Uterus (tissue), 4 donors: ENCODE results near the gene COQ8B. TPM values are rescaled to one million over a fixed set of nuclear protein-coding genes. Genes with fewer than 3 reads are reported as not detected.

Experiments
- DNase-seq, 2 donors: peaks; one replicate each; pipeline ENCODE4 v3.0.0-alpha.2; 2019 to 2020
- H3K27ac ChIP-seq, 2 donors: fragments of 200-600 bp; sonication (generic); 1 replicate in 1 of 2; 2 replicates in 1 of 2; pipeline ENCODE4 v1.5.1; 2016 to 2018
- H3K27me3 ChIP-seq, 2 donors: fragments of 200-600 bp; sonication (generic); one replicate each; pipeline ENCODE4 v1.5.1; 2018 to 2019; ENCODE audit warnings: control low read depth in 1 of 2
- H3K36me3 ChIP-seq, 2 donors: fragments of 200-600 bp; sonication (generic); one replicate each; pipeline ENCODE4 v1.5.1; 2019; ENCODE audit warnings: control low read depth in 1 of 2
- H3K4me1 ChIP-seq, 2 donors: fragments of 200-600 bp; sonication (generic); one replicate each; pipeline ENCODE4 v1.5.1; 2018 to 2019; ENCODE audit warnings: control low read depth in 1 of 2
- H3K4me3 ChIP-seq, 2 donors: fragments of 200-600 bp; sonication (generic); 1 replicate in 1 of 2; 2 replicates in 1 of 2; pipeline ENCODE4 v1.5.1; 2018 to 2019; ENCODE audit warnings: mild to moderate bottlenecking in 1 of 2
- H3K9me3 ChIP-seq, 2 donors: fragments of 200-600 bp; sonication (generic); one replicate each; pipeline ENCODE4 v1.5.1; 2019; ENCODE audit warnings: control low read depth in 1 of 2
- POLR2A ChIP-seq, 2 donors: fragments of 450-650 bp; IDR thresholded peaks; one replicate each; pipeline ENCODE4 v1.6.1; 2016; ENCODE audit warnings: antibody characterized with exemption in 2 of 2, mild to moderate bottlenecking in 1 of 2, moderate library complexity in 1 of 2
- intact Hi-C: fragments of 100-400 bp; cut with DNase I; formaldehyde crosslinking; loops from one replicate; pipeline ENCODE4 v1.15.1; 2023; ENCODE audit warnings: low total_unique reads
- total RNA-seq, 4 donors: library from RNA; depleted of rRNA in 3 of 4; stranded (reverse); fragments of >200 nt in 3 of 4; gene quantifications; one replicate each; pipeline versions ENCODE4 v1.1.0 to v1.2.4, GENCODE V29; 2014 to 2023
- TF ChIP-seq, protein P1 (sequence below), 4 experiments: fragments of 200-600 bp in 2 of 4; fragments of 450-650 bp in 2 of 4; sonication (generic) in 2 of 4; IDR thresholded peaks; one replicate each; pipeline ENCODE4 v1.5.1; 2016 to 2019; ENCODE audit warnings: antibody characterized with exemption in 4 of 4, mild to moderate bottlenecking in 2 of 4, moderate library complexity in 1 of 4
- donor health status: DM: yes; HTN: yes; CAD: no.

COQ8B gene
- total RNA-seq, 4 donors from 2014 or later: 9.7 to 51.8 (median 35.6) TPM

- DNase-seq: no peak
- Histone ChIP-seq H3K4me1 (no peaks in the 10 kb centered on the region), H3K27me3 (no peaks in the 10 kb centered on the region), H3K27ac (no peak overlapping the region), H3K36me3 (no peaks in the 10 kb centered on the region), H3K4me3 (no peak overlapping the region), H3K9me3 (no peaks in the 10 kb centered on the region)
- intact Hi-C loops: loop anchor here (10.0 kb wide), 1 partner anchor 1534 kb away; no protein-coding TSS in a partner anchor
- no peak for TF ChIP-seq POLR2A (IDR thresholded peaks at IDR 0.05)
- TF ChIP-seq, protein P1, sequence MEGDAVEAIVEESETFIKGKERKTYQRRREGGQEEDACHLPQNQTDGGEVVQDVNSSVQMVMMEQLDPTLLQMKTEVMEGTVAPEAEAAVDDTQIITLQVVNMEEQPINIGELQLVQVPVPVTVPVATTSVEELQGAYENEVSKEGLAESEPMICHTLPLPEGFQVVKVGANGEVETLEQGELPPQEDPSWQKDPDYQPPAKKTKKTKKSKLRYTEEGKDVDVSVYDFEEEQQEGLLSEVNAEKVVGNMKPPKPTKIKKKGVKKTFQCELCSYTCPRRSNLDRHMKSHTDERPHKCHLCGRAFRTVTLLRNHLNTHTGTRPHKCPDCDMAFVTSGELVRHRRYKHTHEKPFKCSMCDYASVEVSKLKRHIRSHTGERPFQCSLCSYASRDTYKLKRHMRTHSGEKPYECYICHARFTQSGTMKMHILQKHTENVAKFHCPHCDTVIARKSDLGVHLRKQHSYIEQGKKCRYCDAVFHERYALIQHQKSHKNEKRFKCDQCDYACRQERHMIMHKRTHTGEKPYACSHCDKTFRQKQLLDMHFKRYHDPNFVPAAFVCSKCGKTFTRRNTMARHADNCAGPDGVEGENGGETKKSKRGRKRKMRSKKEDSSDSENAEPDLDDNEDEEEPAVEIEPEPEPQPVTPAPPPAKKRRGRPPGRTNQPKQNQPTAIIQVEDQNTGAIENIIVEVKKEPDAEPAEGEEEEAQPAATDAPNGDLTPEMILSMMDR (IDR thresholded peaks at IDR 0.05): no peak
These were observed 47.6 kb downstream of the COQ8B start for GRCh38 chr19:40668991-40669614.

- H3K27me3 ChIP-seq: no peaks in the 10 kb centered on the region
- intact Hi-C loops: loop anchor here (10.0 kb wide), 1 partner anchor 1533 kb away; no protein-coding TSS in a partner anchor
- no peak overlapping the region for H3K4me3 ChIP-seq
- no peaks in the 10 kb centered on the region for H3K9me3 ChIP-seq
- TF ChIP-seq, protein P1 (IDR thresholded peaks at IDR 0.05): no peak
- no peak for TF ChIP-seq POLR2A (IDR thresholded peaks at IDR 0.05)
- H3K27ac ChIP-seq: no peak overlapping the region
- H3K36me3 ChIP-seq: no peaks in the 10 kb centered on the region
- DNase-seq: no peak
- no peaks in the 10 kb centered on the region for H3K4me1 ChIP-seq
These were observed 49.1 kb downstream of the COQ8B start for GRCh38 chr19:40667602-40668001.

GRCh38 chr19:40666803-40667438, 49.8 kb downstream of the COQ8B start:
- no peak for TF ChIP-seq POLR2A (IDR thresholded peaks at IDR 0.05)
- TF ChIP-seq, protein P1 (IDR thresholded peaks at IDR 0.05): no peak
- no peaks in the 10 kb centered on the region for H3K36me3 ChIP-seq
- no peak overlapping the region for H3K4me3 ChIP-seq
- H3K27me3 ChIP-seq: no peaks in the 10 kb centered on the region
- intact Hi-C loops: loop anchor here (10.0 kb wide), 1 partner anchor 1532 kb away; no protein-coding TSS in a partner anchor
- peak overlapping the region in 1 of 2 donors; percentile 51 for H3K27ac ChIP-seq
- no peaks in the 10 kb centered on the region for H3K9me3 ChIP-seq
- H3K4me1 ChIP-seq: no peaks in the 10 kb centered on the region
- no peak for DNase-seq

DNA sequence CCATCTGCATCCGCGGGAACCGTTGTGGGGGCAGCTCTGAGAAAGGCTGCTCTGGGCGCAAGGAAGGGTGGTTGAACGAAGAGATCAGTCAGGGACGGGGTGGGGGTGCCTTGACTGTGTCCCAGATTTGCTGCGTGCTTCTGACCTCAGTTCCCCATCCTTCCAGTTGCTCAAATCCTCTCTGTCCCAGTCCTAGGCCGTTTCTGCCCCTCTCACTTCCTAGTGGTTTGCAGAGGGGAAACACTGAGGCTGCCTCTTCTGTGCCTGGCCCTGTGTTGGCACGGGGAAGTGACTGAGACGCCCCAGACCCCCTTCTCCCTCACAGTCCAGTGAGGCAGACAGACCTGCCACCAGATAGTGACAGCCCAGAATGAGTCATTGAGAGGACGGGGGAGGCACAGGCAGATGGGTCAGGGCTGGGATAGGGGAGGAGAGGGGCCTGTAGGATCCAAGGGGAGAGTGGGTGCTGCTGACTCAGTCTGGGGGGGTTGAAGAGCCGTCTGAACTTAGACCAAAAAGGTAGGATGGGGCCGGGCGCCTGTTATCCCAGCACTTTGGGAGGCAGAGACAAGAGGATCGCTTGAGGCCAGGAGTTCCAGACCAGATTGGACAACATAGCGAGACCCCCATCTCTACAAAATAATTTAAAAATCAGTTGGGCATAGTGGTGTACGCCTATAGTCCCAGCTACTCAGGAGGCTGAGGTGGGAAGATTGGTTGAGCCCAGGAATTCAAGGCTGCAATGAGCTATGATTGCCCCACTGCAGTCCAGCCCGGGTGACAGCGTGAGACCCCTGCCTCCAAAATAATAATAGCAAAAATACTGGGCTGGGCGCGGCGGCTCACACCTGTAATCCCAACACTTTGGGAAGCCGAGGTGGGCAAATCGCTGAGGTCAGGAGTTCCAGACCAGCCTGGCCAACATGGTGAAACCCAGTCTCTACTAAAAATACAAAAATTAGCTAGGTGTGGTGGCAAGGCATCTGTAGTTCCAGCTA, 52.7 kb downstream of the COQ8B start:
- Histone ChIP-seq H3K27me3 (no peaks in the 10 kb centered on the region), H3K36me3 (no peaks in the 10 kb centered on the region), H3K4me3 (peak overlapping the region; percentile 39 to 47), H3K9me3 (no peaks in the 10 kb centered on the region), H3K4me1 (no peaks in the 10 kb centered on the region), H3K27ac (peak overlapping the region; percentile 90 to 91)
- intact Hi-C loops: loop anchor here (5.0 to 10.0 kb wide), 2 partner anchors 143 to 1529 kb away; no protein-coding TSS in a partner anchor
- peak; percentile 68 to 77 for DNase-seq
- TF ChIP-seq, protein P1 (IDR thresholded peaks at IDR 0.05): no peak
- no peak for TF ChIP-seq POLR2A (IDR thresholded peaks at IDR 0.05)
